Lower leg skin (tissue), 3 donors: Measurements from ENCODE around the gene TESK2.

Source experiments
- POLR2A ChIP-seq, 2 donors: fragments of 450-650 bp; IDR thresholded peaks; one replicate each; pipeline ENCODE4 v1.6.1; 2016 to 2017; ENCODE audit warnings: antibody characterized with exemption in 2 of 2, mild to moderate bottlenecking in 1 of 2, moderate library complexity in 1 of 2
- TF ChIP-seq, protein P1 (sequence below), 3 donors: fragments of 450-650 bp; IDR thresholded peaks; one replicate each; pipeline ENCODE4 v1.5.1; 2016; ENCODE audit warnings: antibody characterized with exemption in 3 of 3, mild to moderate bottlenecking in 3 of 3, moderate library complexity in 2 of 3

DNA sequence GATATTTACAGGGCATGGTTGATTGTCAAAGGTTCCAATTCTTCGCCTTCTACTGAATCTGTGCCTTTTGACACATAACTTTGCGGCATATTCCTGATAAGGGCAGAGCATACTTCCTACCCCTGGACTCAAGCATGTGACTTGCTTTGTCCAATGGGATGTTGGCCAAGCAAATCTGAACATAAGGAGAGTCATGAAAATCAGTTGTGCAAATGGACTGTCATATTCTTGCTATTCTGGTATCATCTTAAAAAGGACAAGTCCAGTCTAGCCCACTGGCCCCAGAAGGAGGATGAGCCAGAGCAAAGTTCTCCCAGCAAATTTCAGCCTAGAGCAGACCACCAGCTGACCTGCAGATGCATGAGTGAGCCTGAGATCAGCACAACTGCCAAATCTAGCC, 109.7 kb downstream of the TESK2 start:
- TF ChIP-seq, protein P1, sequence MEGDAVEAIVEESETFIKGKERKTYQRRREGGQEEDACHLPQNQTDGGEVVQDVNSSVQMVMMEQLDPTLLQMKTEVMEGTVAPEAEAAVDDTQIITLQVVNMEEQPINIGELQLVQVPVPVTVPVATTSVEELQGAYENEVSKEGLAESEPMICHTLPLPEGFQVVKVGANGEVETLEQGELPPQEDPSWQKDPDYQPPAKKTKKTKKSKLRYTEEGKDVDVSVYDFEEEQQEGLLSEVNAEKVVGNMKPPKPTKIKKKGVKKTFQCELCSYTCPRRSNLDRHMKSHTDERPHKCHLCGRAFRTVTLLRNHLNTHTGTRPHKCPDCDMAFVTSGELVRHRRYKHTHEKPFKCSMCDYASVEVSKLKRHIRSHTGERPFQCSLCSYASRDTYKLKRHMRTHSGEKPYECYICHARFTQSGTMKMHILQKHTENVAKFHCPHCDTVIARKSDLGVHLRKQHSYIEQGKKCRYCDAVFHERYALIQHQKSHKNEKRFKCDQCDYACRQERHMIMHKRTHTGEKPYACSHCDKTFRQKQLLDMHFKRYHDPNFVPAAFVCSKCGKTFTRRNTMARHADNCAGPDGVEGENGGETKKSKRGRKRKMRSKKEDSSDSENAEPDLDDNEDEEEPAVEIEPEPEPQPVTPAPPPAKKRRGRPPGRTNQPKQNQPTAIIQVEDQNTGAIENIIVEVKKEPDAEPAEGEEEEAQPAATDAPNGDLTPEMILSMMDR (IDR thresholded peaks at IDR 0.05) = no peak
- no peak for TF ChIP-seq POLR2A (IDR thresholded peaks at IDR 0.05)
